ENCODE data around the gene CCDC74A. TPM values are rescaled to one million over a fixed set of nuclear protein-coding genes. Genes with fewer than 3 reads are reported as not detected.
"Not testable (repeated sequence)": the region's sequence is repeated elsewhere in the genome, so short reads cannot be mapped to it uniquely, and the experiment has no call there.

Gene CCDC74A
- total RNA-seq, 6 experiments from 2014 or later = 0.20 to 1.2 (median 0.56) TPM

GRCh38 chr2:131529864-131530445 lies 2.3 kb downstream of the CCDC74A start:
- intact Hi-C loops (cut with DNase I); ATAC-seq; DNase-seq; H3K4me3 ChIP-seq; H3K9me3 ChIP-seq; H3K4me1 ChIP-seq; H3K36me3 ChIP-seq; H3K27ac ChIP-seq; H3K27me3 ChIP-seq: not testable (repeated sequence)
- WGBS (ENCODE audit: insufficient coverage, low coverage, low lambda C conversion rate, missing lambda C conversion rate) = no CpG with 5 or more reads among the region's 5 CpGs

- H3K27ac ChIP-seq; H3K27me3 ChIP-seq; H3K36me3 ChIP-seq; intact Hi-C loops (cut with DNase I); H3K4me1 ChIP-seq; H3K9me3 ChIP-seq; ATAC-seq; H3K4me3 ChIP-seq: not testable (repeated sequence)
- no CpG with 5 or more reads among the region's 22 CpGs for WGBS (ENCODE audit: insufficient coverage, low coverage, low lambda C conversion rate, missing lambda C conversion rate)
- DNase-seq = peak in 1 of 3 donors; percentile 38
Measured at GRCh38 chr2:131530626-131531344, 3.1 kb downstream of the CCDC74A start.

- H3K27ac ChIP-seq; ATAC-seq; H3K27me3 ChIP-seq; H3K4me3 ChIP-seq; H3K9me3 ChIP-seq; H3K36me3 ChIP-seq; H3K4me1 ChIP-seq; intact Hi-C loops (cut with DNase I): not testable (repeated sequence)
- WGBS (ENCODE audit: insufficient coverage, low coverage, low lambda C conversion rate, missing lambda C conversion rate) = no CpG with 5 or more reads among the region's 11 CpGs
- peak in 1 of 3 donors; percentile 20 for DNase-seq
Measured at GRCh38 chr2:131531547-131532185, 4.0 kb downstream of the CCDC74A start.

- H3K9me3 ChIP-seq; H3K27me3 ChIP-seq; H3K4me1 ChIP-seq; H3K36me3 ChIP-seq; H3K4me3 ChIP-seq; ATAC-seq; intact Hi-C loops (cut with DNase I); H3K27ac ChIP-seq: not testable (repeated sequence)
- DNase-seq = peak in 1 of 3 donors; percentile 44
- 25% methylated on average over 1 of the region's 23 CpGs for WGBS (ENCODE audit: insufficient coverage, low coverage, low lambda C conversion rate, missing lambda C conversion rate)
Measured at GRCh38 chr2:131532723-131533608, 5.3 kb downstream of the CCDC74A start.

- DNase-seq = peak in 1 of 3 donors; percentile 32
- H3K36me3 ChIP-seq; H3K4me3 ChIP-seq; H3K9me3 ChIP-seq; H3K27ac ChIP-seq; intact Hi-C loops (cut with DNase I); ATAC-seq; H3K4me1 ChIP-seq; H3K27me3 ChIP-seq: not testable (repeated sequence)
- 68% methylated on average over 4 of the region's 17 CpGs for WGBS (ENCODE audit: insufficient coverage, low coverage, low lambda C conversion rate, missing lambda C conversion rate)
Measured at GRCh38 chr2:131533609-131534316, 6.1 kb downstream of the CCDC74A start.

GRCh38 chr2:131534317-131534672 lies 6.6 kb downstream of the CCDC74A start:
- H3K4me3 ChIP-seq; H3K27me3 ChIP-seq; H3K9me3 ChIP-seq; H3K4me1 ChIP-seq; ATAC-seq; intact Hi-C loops (cut with DNase I); H3K36me3 ChIP-seq; H3K27ac ChIP-seq: not testable (repeated sequence)
- DNase-seq = peak in 1 of 3 donors; percentile 24
- WGBS (ENCODE audit: insufficient coverage, low coverage, low lambda C conversion rate, missing lambda C conversion rate) = 70% methylated on average over 3 of the region's 13 CpGs

- no CpG with 5 or more reads among the region's 11 CpGs for WGBS (ENCODE audit: insufficient coverage, low coverage, low lambda C conversion rate, missing lambda C conversion rate)
- ATAC-seq; intact Hi-C loops (cut with DNase I); H3K27ac ChIP-seq; H3K9me3 ChIP-seq; H3K27me3 ChIP-seq; H3K4me3 ChIP-seq; H3K4me1 ChIP-seq; H3K36me3 ChIP-seq: not testable (repeated sequence)
- DNase-seq = peak in 1 of 3 donors; percentile 22
Measured at GRCh38 chr2:131534965-131535364, 7.3 kb downstream of the CCDC74A start.
